ENCODE measurements around the gene RAB8A.

GRCh38 chr19:16161840-16162239 is 50.2 kb downstream of the RAB8A start:
- TF ChIP-seq POLR2A (IDR thresholded peaks at IDR 0.05), result no peak
- TF ChIP-seq, protein P1, sequence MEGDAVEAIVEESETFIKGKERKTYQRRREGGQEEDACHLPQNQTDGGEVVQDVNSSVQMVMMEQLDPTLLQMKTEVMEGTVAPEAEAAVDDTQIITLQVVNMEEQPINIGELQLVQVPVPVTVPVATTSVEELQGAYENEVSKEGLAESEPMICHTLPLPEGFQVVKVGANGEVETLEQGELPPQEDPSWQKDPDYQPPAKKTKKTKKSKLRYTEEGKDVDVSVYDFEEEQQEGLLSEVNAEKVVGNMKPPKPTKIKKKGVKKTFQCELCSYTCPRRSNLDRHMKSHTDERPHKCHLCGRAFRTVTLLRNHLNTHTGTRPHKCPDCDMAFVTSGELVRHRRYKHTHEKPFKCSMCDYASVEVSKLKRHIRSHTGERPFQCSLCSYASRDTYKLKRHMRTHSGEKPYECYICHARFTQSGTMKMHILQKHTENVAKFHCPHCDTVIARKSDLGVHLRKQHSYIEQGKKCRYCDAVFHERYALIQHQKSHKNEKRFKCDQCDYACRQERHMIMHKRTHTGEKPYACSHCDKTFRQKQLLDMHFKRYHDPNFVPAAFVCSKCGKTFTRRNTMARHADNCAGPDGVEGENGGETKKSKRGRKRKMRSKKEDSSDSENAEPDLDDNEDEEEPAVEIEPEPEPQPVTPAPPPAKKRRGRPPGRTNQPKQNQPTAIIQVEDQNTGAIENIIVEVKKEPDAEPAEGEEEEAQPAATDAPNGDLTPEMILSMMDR (IDR thresholded peaks at IDR 0.05), result no peak

Data from thyroid gland (tissue), 4 donors.